Sigmoid colon (tissue), 7 donors: ENCODE measurements around the gene GMFB. TPM values are rescaled to one million over a fixed set of nuclear protein-coding genes. Genes with fewer than 3 reads are reported as not detected.
A peak's percentile ranks its signal among the peaks of the same experiment; 100 is the strongest.
"Not testable (repeated sequence)": the region's sequence is repeated elsewhere in the genome, so short reads cannot be mapped to it uniquely, and the experiment has no call there.

Experiments
- DNase-seq: peaks from one replicate; pipeline ENCODE4 v3.0.0-alpha.2; 2019
- H3K27ac ChIP-seq, 4 donors: fragments of 200-600 bp; sonication (generic); one replicate each; pipeline ENCODE4 v1.5.1; 2016 to 2019; ENCODE audit warnings: mild to moderate bottlenecking in 1 of 4
- H3K27me3 ChIP-seq, 3 donors: fragments of 200-600 bp; sonication (generic); one replicate each; pipeline ENCODE4 v1.5.1; 2019; ENCODE audit warnings: mild to moderate bottlenecking in 1 of 3
- H3K36me3 ChIP-seq, 4 donors: fragments of 200-600 bp; sonication (generic); one replicate each; pipeline ENCODE4 v1.5.1; 2016 to 2019
- H3K4me1 ChIP-seq, 4 donors: fragments of 200-600 bp; sonication (generic); one replicate each; pipeline ENCODE4 v1.5.1; 2017 to 2019
- H3K4me3 ChIP-seq, 4 donors: fragments of 200-600 bp; sonication (generic); one replicate each; pipeline ENCODE4 v1.5.1; 2017 to 2019; ENCODE audit warnings: mild to moderate bottlenecking in 2 of 4, moderate library complexity in 1 of 4
- H3K9me3 ChIP-seq, 4 donors: fragments of 200-600 bp in 3 of 4; sonication (generic) in 3 of 4; one replicate each; pipeline versions ENCODE4 v1.5.1 to v1.6.1; 2013 to 2019
- EP300 ChIP-seq, 4 donors: sonication (generic); formaldehyde crosslinking; IDR thresholded peaks; one replicate each; pipeline ENCODE4 v1.6.1; 2017; ENCODE audit warnings: antibody characterized with exemption in 4 of 4
- POLR2A ChIP-seq, 2 donors: fragments of 450-650 bp; IDR thresholded peaks; one replicate each; pipeline ENCODE4 v1.6.1; 2016; ENCODE audit warnings: antibody characterized with exemption in 2 of 2, mild to moderate bottlenecking in 2 of 2, moderate library complexity in 2 of 2
- POLR2AphosphoS5 ChIP-seq, 4 donors: sonication (generic); formaldehyde crosslinking; IDR thresholded peaks; one replicate each; pipeline ENCODE4 v1.6.1; 2017; ENCODE audit warnings: antibody characterized with exemption in 4 of 4
- WGBS, 2 donors: extraction: QIAGEN DNeasy Blood & Tissue Kit; methylation state at CpG; one replicate each; pipeline ENCODE4 v1.1.7; 2013; 5-methylcytosine and 5-hydroxymethylcytosine counted together
- intact Hi-C: fragments of 100-400 bp; cut with DNase I; formaldehyde crosslinking; loops from one replicate; pipeline ENCODE4 v1.15.1; 2023
- polyA plus RNA-seq, 3 donors: library from polyadenylated mRNA; stranded (reverse); fragments of 200-250 nt; gene quantifications; one replicate each; pipeline ENCODE4 v1.2.3, GENCODE V29; 2013
- total RNA-seq, 4 donors: library from RNA; depleted of rRNA; stranded (reverse); fragments of >200 nt; gene quantifications; one replicate each; pipeline ENCODE4 v1.1.0, GENCODE V29; 2016
- TF ChIP-seq, protein P1 (sequence below), 4 experiments: fragments of 450-650 bp in 3 of 4; fragments of 200-600 bp in 1 of 4; IDR thresholded peaks; one replicate each; pipeline ENCODE4 v1.5.1; 2016 to 2019; ENCODE audit warnings: antibody characterized with exemption in 4 of 4, mild to moderate bottlenecking in 3 of 4, moderate library complexity in 2 of 4
- donor health status: healthy with polysubstance abuse.
- donor health status: Bipolar disorder and iron deficiency.
- donor health status: healthy.

GMFB gene
- total and polyA plus RNA-seq, 7 donors, result 24.6 to 72.8 (median 48.2) TPM

DNA sequence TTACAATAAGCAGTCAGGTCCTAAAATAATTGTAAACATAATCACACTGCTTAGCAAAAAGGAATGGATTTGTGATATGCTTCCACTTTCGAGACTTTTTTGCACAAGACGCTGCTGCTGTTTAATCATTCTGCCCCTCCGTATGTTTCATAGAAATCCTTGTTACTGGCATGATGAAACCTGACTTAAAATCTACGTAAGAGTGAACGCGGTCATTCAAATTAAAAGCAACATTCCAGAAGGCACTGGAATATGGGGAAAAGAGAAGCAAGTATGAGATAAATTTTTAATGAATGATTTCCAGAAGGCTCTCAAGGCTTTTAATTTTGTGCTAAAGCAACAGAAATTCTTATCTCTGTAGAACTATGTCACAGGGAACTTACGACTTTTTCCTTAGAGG is 48.7 kb downstream of the GMFB start:
- Histone ChIP-seq H3K4me3 (peak overlapping the region; percentile 49 to 84 (median 62)), H3K27me3 (no peaks in the 10 kb centered on the region), H3K27ac (peak overlapping the region; percentile 79 to 98 (median 94)), H3K4me1 (peaks cover 0 to 60% (median 25%) of the 10 kb centered on the region in 4 donors), H3K9me3 (no peaks in the 10 kb centered on the region), H3K36me3 (no peaks in the 10 kb centered on the region)
- intact Hi-C loops, result loop anchor here (5.0 kb wide), 1 partner anchor 43 kb away; the partner anchor contains the start of gene CDKN3
- TF ChIP-seq POLR2AphosphoS5 (IDR thresholded peaks at IDR 0.05) (no peak), POLR2A (IDR thresholded peaks at IDR 0.05) (no peak), EP300 (IDR thresholded peaks at IDR 0.05) (no peak)
- TF ChIP-seq, protein P1, sequence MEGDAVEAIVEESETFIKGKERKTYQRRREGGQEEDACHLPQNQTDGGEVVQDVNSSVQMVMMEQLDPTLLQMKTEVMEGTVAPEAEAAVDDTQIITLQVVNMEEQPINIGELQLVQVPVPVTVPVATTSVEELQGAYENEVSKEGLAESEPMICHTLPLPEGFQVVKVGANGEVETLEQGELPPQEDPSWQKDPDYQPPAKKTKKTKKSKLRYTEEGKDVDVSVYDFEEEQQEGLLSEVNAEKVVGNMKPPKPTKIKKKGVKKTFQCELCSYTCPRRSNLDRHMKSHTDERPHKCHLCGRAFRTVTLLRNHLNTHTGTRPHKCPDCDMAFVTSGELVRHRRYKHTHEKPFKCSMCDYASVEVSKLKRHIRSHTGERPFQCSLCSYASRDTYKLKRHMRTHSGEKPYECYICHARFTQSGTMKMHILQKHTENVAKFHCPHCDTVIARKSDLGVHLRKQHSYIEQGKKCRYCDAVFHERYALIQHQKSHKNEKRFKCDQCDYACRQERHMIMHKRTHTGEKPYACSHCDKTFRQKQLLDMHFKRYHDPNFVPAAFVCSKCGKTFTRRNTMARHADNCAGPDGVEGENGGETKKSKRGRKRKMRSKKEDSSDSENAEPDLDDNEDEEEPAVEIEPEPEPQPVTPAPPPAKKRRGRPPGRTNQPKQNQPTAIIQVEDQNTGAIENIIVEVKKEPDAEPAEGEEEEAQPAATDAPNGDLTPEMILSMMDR (IDR thresholded peaks at IDR 0.05), result no peak
- WGBS, 2 donors, result 39 to 68% methylated on average over 7 of the region's 7 CpGs
- DNase-seq, result no peak

DNA sequence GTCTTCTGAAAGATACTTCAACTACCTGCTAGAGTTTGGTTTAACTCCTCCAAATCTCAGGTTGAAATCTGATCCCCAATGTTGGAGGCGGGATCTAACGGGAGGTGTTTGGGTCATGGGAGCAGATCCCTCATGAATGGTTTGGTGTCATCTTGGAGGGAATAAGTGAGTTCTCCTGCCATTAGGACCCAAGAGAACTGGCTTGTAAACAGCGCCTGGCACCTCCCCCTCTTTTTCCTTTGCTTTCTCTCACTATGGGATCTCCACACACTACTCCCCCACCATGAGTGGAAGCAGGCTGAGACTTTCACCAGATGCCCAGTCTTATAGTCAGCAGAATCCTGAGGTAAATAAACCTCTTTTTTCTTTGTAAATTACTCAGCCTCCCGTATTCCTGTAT is 50.1 kb downstream of the GMFB start:
- Histone ChIP-seq H3K36me3 (no peaks in the 10 kb centered on the region), H3K4me3 (no peak overlapping the region), H3K9me3 (no peaks in the 10 kb centered on the region), H3K27ac (no peak overlapping the region), H3K27me3 (no peaks in the 10 kb centered on the region), H3K4me1 (peaks cover 0 to 65% (median 28%) of the 10 kb centered on the region in 4 donors)
- no peak for TF ChIP-seq EP300 (IDR thresholded peaks at IDR 0.05)
- TF ChIP-seq POLR2A (IDR thresholded peaks at IDR 0.05), result no peak
- no peak for TF ChIP-seq POLR2AphosphoS5 (IDR thresholded peaks at IDR 0.05)
- TF ChIP-seq, protein P1 (IDR thresholded peaks at IDR 0.05), result no peak
- intact Hi-C loops, result no loop called here
- WGBS, 2 donors, result 90% methylated on average over 4 of the region's 4 CpGs
- DNase-seq, result no peak

DNA sequence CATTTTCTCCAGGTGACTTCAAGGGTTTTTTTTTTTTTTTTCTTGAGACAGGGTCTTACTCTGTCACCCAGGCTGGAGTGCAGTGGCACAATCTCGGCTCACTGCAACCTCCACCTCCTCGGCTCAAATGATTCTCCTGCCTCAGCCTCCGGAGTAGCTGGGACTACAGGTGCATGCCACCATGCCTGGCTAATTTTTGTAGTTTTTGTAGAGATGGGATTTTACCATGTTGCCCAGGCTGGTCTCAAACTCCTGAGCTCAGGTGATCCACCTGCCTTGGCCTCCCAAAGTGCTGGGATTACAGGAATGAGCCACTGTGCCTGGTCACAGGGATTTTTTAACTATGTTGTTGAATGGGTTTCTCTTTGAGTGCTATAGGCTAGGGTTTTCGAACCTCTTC is 50.8 kb downstream of the GMFB start:
- intact Hi-C loops, DNase-seq, H3K27ac ChIP-seq, H3K27me3 ChIP-seq, H3K4me3 ChIP-seq, H3K36me3 ChIP-seq, H3K9me3 ChIP-seq: not testable (repeated sequence)
- 92 to 94% methylated on average over 4 of the region's 4 CpGs for WGBS, 2 donors
- peaks cover 0 to 69% (median 31%) of the 10 kb centered on the region in 4 donors for H3K4me1 ChIP-seq

DNA sequence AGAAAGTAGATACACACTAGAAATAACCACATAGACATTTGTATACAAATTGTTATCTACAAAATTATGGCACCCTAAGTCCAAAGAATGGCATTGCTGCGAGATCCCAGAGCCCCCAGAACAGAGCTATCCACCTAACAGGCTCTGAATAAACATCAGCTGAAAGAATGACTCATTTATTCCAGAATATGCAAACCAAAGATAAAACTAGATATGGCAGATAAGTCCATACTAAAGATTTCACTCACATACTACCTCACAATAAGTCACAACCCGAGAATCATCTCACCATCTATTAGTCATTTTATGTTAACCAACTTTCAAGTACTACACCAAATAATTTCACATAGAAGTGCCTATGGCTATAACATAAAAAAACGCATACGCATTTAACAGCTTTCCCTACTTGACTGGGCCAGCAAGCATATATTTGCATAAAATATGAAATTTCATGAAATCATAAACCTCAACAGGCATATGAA is 53.2 kb downstream of the GMFB start:
- intact Hi-C loops, result no loop called here

DNA sequence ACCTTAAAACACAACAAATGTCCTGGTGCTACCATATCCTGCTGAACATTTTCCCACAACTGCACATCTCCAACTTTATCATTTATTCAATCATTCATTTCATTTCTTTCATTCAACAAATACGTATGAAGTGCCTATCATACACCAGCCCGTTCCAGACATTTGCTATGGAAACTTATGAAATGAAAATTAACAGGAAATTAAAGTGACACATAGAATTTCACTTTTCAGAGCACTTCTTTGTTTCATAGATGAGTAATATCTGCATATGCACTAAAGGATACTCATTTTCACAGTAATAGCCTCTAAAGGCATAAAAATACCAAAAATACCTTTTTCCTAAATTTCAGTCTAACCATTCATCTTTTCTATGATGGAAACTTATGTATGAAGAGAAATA is 60.3 kb downstream of the GMFB start:
- H3K27me3 ChIP-seq, result no peaks in the 10 kb centered on the region
- H3K36me3 ChIP-seq, result peaks cover 5 to 68% (median 23%) of the 10 kb centered on the region in 4 donors
- DNase-seq, result no peak
- no peak overlapping the region for H3K4me3 ChIP-seq
- WGBS, 2 donors, result 90 to 93% methylated on average over 2 of the region's 2 CpGs
- TF ChIP-seq POLR2A (IDR thresholded peaks at IDR 0.05), result no peak
- TF ChIP-seq, protein P1 (IDR thresholded peaks at IDR 0.05), result no peak
- no peak for TF ChIP-seq EP300 (IDR thresholded peaks at IDR 0.05)
- H3K9me3 ChIP-seq, result no peaks in the 10 kb centered on the region
- H3K4me1 ChIP-seq, result peaks cover 0 to 5% (median 1%) of the 10 kb centered on the region in 4 donors
- H3K27ac ChIP-seq, result no peak overlapping the region
- intact Hi-C loops, result no loop called here

More for the DNA sequence above, 53.2 kb downstream of the GMFB start:
- no peak for DNase-seq
- TF ChIP-seq EP300 (IDR thresholded peaks at IDR 0.05) (no peak), POLR2A (IDR thresholded peaks at IDR 0.05) (no peak), POLR2AphosphoS5 (IDR thresholded peaks at IDR 0.05) (no peak)
- TF ChIP-seq, protein P1 (IDR thresholded peaks at IDR 0.05), result no peak
- H3K36me3 ChIP-seq, result peaks cover 0 to 8% (median 2%) of the 10 kb centered on the region in 4 donors
- H3K9me3 ChIP-seq, result no peaks in the 10 kb centered on the region
- no peaks in the 10 kb centered on the region for H3K27me3 ChIP-seq
- H3K4me3 ChIP-seq, result no peak overlapping the region
- peak overlapping the region in 1 of 4 donors; percentile 46 for H3K27ac ChIP-seq
- peaks cover 0 to 61% (median 28%) of the 10 kb centered on the region in 4 donors for H3K4me1 ChIP-seq
- 64 to 76% methylated on average over 4 of the region's 4 CpGs for WGBS, 2 donors
